ENCODE results near the gene FUZ.

DNA sequence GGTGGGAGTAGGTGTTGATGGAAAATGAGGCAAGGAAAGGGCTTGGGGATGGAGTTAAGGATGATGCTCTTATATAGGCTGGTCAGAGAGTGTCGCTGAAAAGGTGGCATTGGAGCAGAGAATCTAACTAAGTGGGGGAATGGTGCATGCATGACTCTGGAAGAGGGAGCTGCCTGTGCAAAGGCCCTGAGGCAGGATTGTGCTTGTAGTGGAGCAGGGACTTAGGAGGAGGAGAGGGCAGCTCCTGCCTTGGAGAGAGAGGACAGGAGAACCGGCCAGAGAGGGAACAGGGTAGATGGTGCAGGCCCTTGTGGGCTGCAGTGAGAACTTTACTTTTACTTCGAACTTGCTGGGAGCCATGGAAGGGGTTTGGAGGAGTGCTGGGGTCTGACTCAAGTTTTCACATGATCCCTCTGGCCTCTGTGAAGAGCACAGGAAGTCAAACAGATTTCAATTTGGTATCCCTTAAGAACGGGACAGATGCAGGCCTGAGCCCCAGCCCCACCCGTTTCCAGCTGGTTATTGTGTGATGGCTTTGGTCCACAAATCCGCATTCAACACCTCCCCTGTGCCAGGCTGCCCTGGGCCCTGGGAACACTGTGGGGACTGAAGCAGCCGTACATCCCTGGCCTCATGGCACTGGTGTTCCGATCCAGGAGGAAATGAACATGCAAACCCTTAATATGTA, 39.3 kb downstream of the FUZ start:
- TF ChIP-seq POLR2AphosphoS5 (IDR thresholded peaks at IDR 0.05) (no peak), POLR2A (IDR thresholded peaks at IDR 0.05) (no peak)
- TF ChIP-seq, protein P1, sequence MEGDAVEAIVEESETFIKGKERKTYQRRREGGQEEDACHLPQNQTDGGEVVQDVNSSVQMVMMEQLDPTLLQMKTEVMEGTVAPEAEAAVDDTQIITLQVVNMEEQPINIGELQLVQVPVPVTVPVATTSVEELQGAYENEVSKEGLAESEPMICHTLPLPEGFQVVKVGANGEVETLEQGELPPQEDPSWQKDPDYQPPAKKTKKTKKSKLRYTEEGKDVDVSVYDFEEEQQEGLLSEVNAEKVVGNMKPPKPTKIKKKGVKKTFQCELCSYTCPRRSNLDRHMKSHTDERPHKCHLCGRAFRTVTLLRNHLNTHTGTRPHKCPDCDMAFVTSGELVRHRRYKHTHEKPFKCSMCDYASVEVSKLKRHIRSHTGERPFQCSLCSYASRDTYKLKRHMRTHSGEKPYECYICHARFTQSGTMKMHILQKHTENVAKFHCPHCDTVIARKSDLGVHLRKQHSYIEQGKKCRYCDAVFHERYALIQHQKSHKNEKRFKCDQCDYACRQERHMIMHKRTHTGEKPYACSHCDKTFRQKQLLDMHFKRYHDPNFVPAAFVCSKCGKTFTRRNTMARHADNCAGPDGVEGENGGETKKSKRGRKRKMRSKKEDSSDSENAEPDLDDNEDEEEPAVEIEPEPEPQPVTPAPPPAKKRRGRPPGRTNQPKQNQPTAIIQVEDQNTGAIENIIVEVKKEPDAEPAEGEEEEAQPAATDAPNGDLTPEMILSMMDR (IDR thresholded peaks at IDR 0.05) = no peak

Data from upper lobe of left lung (tissue), 4 donors.